Measurements from ENCODE around the gene AEBP1. TPM values are rescaled to one million over a fixed set of nuclear protein-coding genes. Genes with fewer than 3 reads are reported as not detected.

AEBP1 gene
- total RNA-seq, 2 donors from 2014 or later = 1.2 to 5.3 TPM

GRCh38 chr7:44150966-44151941 lies 47.1 kb downstream of the AEBP1 start:
- no peaks in the 10 kb centered on the region for H3K36me3 Mint-ChIP-seq (ENCODE audit: low read depth)
- no peaks in the 10 kb centered on the region for H3K9me3 Mint-ChIP-seq
- no peaks in the 10 kb centered on the region for H3K4me1 Mint-ChIP-seq
- H3K27ac Mint-ChIP-seq = no peak overlapping the region
- H3K27me3 Mint-ChIP-seq = no peaks in the 10 kb centered on the region
- no peak for ATAC-seq (replicated peaks)
- no peak overlapping the region for H3K4me3 Mint-ChIP-seq

GRCh38 chr7:44151956-44152355 lies 47.8 kb downstream of the AEBP1 start:
- ATAC-seq (replicated peaks) = no peak
- H3K4me3 Mint-ChIP-seq = no peak overlapping the region
- no peaks in the 10 kb centered on the region for H3K4me1 Mint-ChIP-seq
- no peaks in the 10 kb centered on the region for H3K27me3 Mint-ChIP-seq
- no peaks in the 10 kb centered on the region for H3K36me3 Mint-ChIP-seq (ENCODE audit: low read depth)
- H3K9me3 Mint-ChIP-seq = no peaks in the 10 kb centered on the region
- no peak overlapping the region for H3K27ac Mint-ChIP-seq

- Mint-ChIP-seq H3K4me1 (no peaks in the 10 kb centered on the region), H3K27me3 (no peaks in the 10 kb centered on the region), H3K9me3 (no peaks in the 10 kb centered on the region), H3K27ac (no peak overlapping the region), H3K4me3 (no peak overlapping the region), H3K36me3 (ENCODE audit: low read depth) (no peaks in the 10 kb centered on the region)
- no peak for ATAC-seq (replicated peaks)
Observed at GRCh38 chr7:44152971-44153947, 49.1 kb downstream of the AEBP1 start.

- Mint-ChIP-seq H3K27me3 (no peaks in the 10 kb centered on the region), H3K36me3 (ENCODE audit: low read depth) (no peaks in the 10 kb centered on the region), H3K4me1 (no peaks in the 10 kb centered on the region), H3K4me3 (no peak overlapping the region), H3K27ac (no peak overlapping the region), H3K9me3 (no peaks in the 10 kb centered on the region)
- no peak for ATAC-seq (replicated peaks)
Observed at GRCh38 chr7:44153948-44154335, 49.8 kb downstream of the AEBP1 start.

- H3K27ac Mint-ChIP-seq = no peak overlapping the region
- H3K9me3 Mint-ChIP-seq = no peaks in the 10 kb centered on the region
- no peaks in the 10 kb centered on the region for H3K36me3 Mint-ChIP-seq (ENCODE audit: low read depth)
- H3K4me3 Mint-ChIP-seq = no peak overlapping the region
- no peaks in the 10 kb centered on the region for H3K27me3 Mint-ChIP-seq
- no peak for ATAC-seq (replicated peaks)
- no peaks in the 10 kb centered on the region for H3K4me1 Mint-ChIP-seq
Observed at GRCh38 chr7:44154703-44155102, 50.6 kb downstream of the AEBP1 start.

GRCh38 chr7:44155191-44156185 lies 51.3 kb downstream of the AEBP1 start:
- no peaks in the 10 kb centered on the region for H3K9me3 Mint-ChIP-seq
- H3K27me3 Mint-ChIP-seq = no peaks in the 10 kb centered on the region
- no peaks in the 10 kb centered on the region for H3K4me1 Mint-ChIP-seq
- no peak overlapping the region for H3K4me3 Mint-ChIP-seq
- no peaks in the 10 kb centered on the region for H3K36me3 Mint-ChIP-seq (ENCODE audit: low read depth)
- ATAC-seq (replicated peaks) = no peak
- no peak overlapping the region for H3K27ac Mint-ChIP-seq

GRCh38 chr7:44156453-44157010 lies 52.4 kb downstream of the AEBP1 start:
- H3K4me1 Mint-ChIP-seq = no peaks in the 10 kb centered on the region
- no peak overlapping the region for H3K4me3 Mint-ChIP-seq
- H3K27me3 Mint-ChIP-seq = no peaks in the 10 kb centered on the region
- no peaks in the 10 kb centered on the region for H3K9me3 Mint-ChIP-seq
- H3K36me3 Mint-ChIP-seq (ENCODE audit: low read depth) = no peaks in the 10 kb centered on the region
- ATAC-seq (replicated peaks) = no peak
- H3K27ac Mint-ChIP-seq = no peak overlapping the region

- no peak overlapping the region for H3K4me3 Mint-ChIP-seq
- ATAC-seq (replicated peaks) = no peak
- H3K9me3 Mint-ChIP-seq = no peaks in the 10 kb centered on the region
- no peaks in the 10 kb centered on the region for H3K27me3 Mint-ChIP-seq
- no peak overlapping the region for H3K27ac Mint-ChIP-seq
- H3K36me3 Mint-ChIP-seq (ENCODE audit: low read depth) = no peaks in the 10 kb centered on the region
- no peaks in the 10 kb centered on the region for H3K4me1 Mint-ChIP-seq
Observed at GRCh38 chr7:44157116-44158080, 53.3 kb downstream of the AEBP1 start.

- Mint-ChIP-seq H3K36me3 (ENCODE audit: low read depth) (no peaks in the 10 kb centered on the region), H3K27me3 (no peaks in the 10 kb centered on the region), H3K9me3 (no peaks in the 10 kb centered on the region), H3K4me3 (no peak overlapping the region), H3K4me1 (no peaks in the 10 kb centered on the region), H3K27ac (no peak overlapping the region)
- no peak for ATAC-seq (replicated peaks)
Observed at GRCh38 chr7:44158096-44158872, 54.1 kb downstream of the AEBP1 start.

GRCh38 chr7:44158873-44159631 lies 54.9 kb downstream of the AEBP1 start:
- no peak overlapping the region for H3K27ac Mint-ChIP-seq
- no peaks in the 10 kb centered on the region for H3K36me3 Mint-ChIP-seq (ENCODE audit: low read depth)
- no peaks in the 10 kb centered on the region for H3K27me3 Mint-ChIP-seq
- no peaks in the 10 kb centered on the region for H3K9me3 Mint-ChIP-seq
- no peaks in the 10 kb centered on the region for H3K4me1 Mint-ChIP-seq
- no peak for ATAC-seq (replicated peaks)
- no peak overlapping the region for H3K4me3 Mint-ChIP-seq

- Mint-ChIP-seq H3K27me3 (no peaks in the 10 kb centered on the region), H3K27ac (no peak overlapping the region), H3K9me3 (no peaks in the 10 kb centered on the region), H3K4me3 (no peak overlapping the region), H3K4me1 (no peaks in the 10 kb centered on the region), H3K36me3 (ENCODE audit: low read depth) (no peaks in the 10 kb centered on the region)
- ATAC-seq (replicated peaks) = no peak
Observed at GRCh38 chr7:44159824-44160630, 55.9 kb downstream of the AEBP1 start.
